Heart right ventricle (tissue), 16 donors: ENCODE data around the gene FAM83B. TPM values are rescaled to one million over a fixed set of nuclear protein-coding genes. Genes with fewer than 3 reads are reported as not detected.

Experiments
- ATAC-seq, 8 donors: fragments of 200-7000 bp; cut with Tn5 transposase; one replicate each; pipeline ENCODE4 v1.9.1; 2020; ENCODE audit warnings: mild to moderate bottlenecking in 8 of 8, moderate library complexity in 8 of 8, moderate number of reproducible peaks in 1 of 8
- DNase-seq, 2 donors: peaks; one replicate each; pipeline ENCODE4 v3.0.0-alpha.2; 2020
- H3K27ac ChIP-seq, 10 donors: fragments of 200-600 bp; sonication (generic) in 2 of 10; one replicate each; pipeline versions ENCODE4 v1.5.0 to v1.8.0; 2020 to 2022; ENCODE audit warnings: mild to moderate bottlenecking in 3 of 10
- H3K27me3 ChIP-seq, 7 donors: fragments of 200-600 bp; one replicate each; pipeline ENCODE4 v1.8.0; 2021 to 2022; ENCODE audit warnings: mild to moderate bottlenecking in 2 of 7
- H3K36me3 ChIP-seq, 9 donors: fragments of 200-600 bp; sonication (generic) in 1 of 9; one replicate each; pipeline versions ENCODE4 v1.5.0 to v1.8.0; 2020 to 2022; ENCODE audit warnings: mild to moderate bottlenecking in 2 of 9
- H3K4me1 ChIP-seq, 9 donors: fragments of 200-600 bp; sonication (generic) in 1 of 9; one replicate each; pipeline versions ENCODE4 v1.5.0 to v1.8.0; 2020 to 2022; ENCODE audit warnings: mild to moderate bottlenecking in 4 of 9
- H3K4me3 ChIP-seq, 10 donors: fragments of 200-600 bp; sonication (generic) in 2 of 10; one replicate each; pipeline versions ENCODE4 v1.5.0 to v1.8.0; 2020 to 2022; ENCODE audit warnings: mild to moderate bottlenecking in 7 of 10, moderate library complexity in 2 of 10
- H3K9me3 ChIP-seq, 11 donors: fragments of 200-600 bp in 10 of 11; sonication (generic) in 2 of 11; one replicate each; pipeline versions ENCODE4 v1.5.0 to v1.8.0; 2013 to 2022; ENCODE audit warnings: mild to moderate bottlenecking in 2 of 11, control low read depth in 1 of 11, moderate library complexity in 1 of 11
- CTCF ChIP-seq, 9 donors: fragments of 200-600 bp; sonication (generic) in 2 of 9; IDR thresholded peaks; one replicate each; pipeline versions ENCODE4 v1.5.0 to v1.8.0; 2021 to 2022; ENCODE audit warnings: antibody characterized with exemption in 9 of 9, mild to moderate bottlenecking in 5 of 9, moderate library complexity in 1 of 9
- WGBS, 2 donors: extraction: QIAGEN DNeasy Blood & Tissue Kit; methylation state at CpG; one replicate each; pipeline ENCODE4 v1.1.7; 2013; ENCODE audit warnings: inconsistent platforms in 1 of 2; 5-methylcytosine and 5-hydroxymethylcytosine counted together
- intact Hi-C, 10 donors: fragments of 100-400 bp; cut with DNase I; formaldehyde crosslinking; loops; one replicate each; pipeline versions ENCODE4 v1.11.1 to v1.14.2; 2022
- polyA plus RNA-seq, 2 donors: library from polyadenylated mRNA; stranded (reverse); fragments of 200-250 nt; gene quantifications; one replicate each; pipeline ENCODE4 v1.2.3, GENCODE V29; 2013
- total RNA-seq, 10 donors: library from RNA; stranded (reverse); fragmentation: NEBNext Ultra II Directional in 3 of 10; extraction: Animal tissue kit (Norgen Biotek cat#: 25700) in 3 of 10; gene quantifications; one replicate each; pipeline versions ENCODE4 v1.2.1 to v1.2.4, GENCODE V29; 2021 to 2023
- donor health status: Arrhythmogenic right ventricular cardiomyopathy.
- donor health status: ischemic (EF 13 %, LVEDD 7.1; RV severe dilation, severe dysfunction).
- donor health status: healthy with polysubstance abuse.
- donor health status: DM: no; HTN: yes; CAD: no.
- donor health status: DM: no; HTN: no; CAD: no.
- donor health status: ischemic (EF 25% LVEDD 6.9; RV normal size, moderate dysfunction).
- donor health status: ischemic (EF 25% LVEDD 5.7; RV mildly dilated, moderate dysfunction).
- donor health status: healthy.
- donor health status: DM: yes; HTN: yes; CAD: no.
- donor health status: Ischemic cardiomyopathy.
- donor health status: ischemic (EF 35%, LVEDD 5.7; RV mildly dilated, moderate dysfunction).
- donor health status: nonischemic (EF 11% LVEDD 7.7; RV severe dilation, severe dysfunction).
- donor health status: DM: yes; HTN: yes; CAD: no.
- donor health status: PGD.
- donor health status: ischemic (EF 29% LVEDD 5.4; RV normal size, mild dysfunction).
- donor health status: nonischemic (EF 23%, LVEDD 6.1; RV moderate dilation, normal function).

FAM83B gene
- total and polyA plus RNA-seq, 12 donors: 0.01 to 7.2 (median 0.28) TPM; not detected in 4

- TF ChIP-seq CTCF (IDR thresholded peaks at IDR 0.05): no peak
- no peak overlapping the region for H3K27ac ChIP-seq
- intact Hi-C loops: no loop called here
- DNase-seq (no peak), ATAC-seq (no peak)
- H3K9me3 ChIP-seq: peaks cover 0 to 41% (median 9%) of the 10 kb centered on the region in 11 donors
- no peaks in the 10 kb centered on the region for H3K4me1 ChIP-seq
- H3K4me3 ChIP-seq: no peak overlapping the region
- H3K27me3 ChIP-seq: no peaks in the 10 kb centered on the region
- no peaks in the 10 kb centered on the region for H3K36me3 ChIP-seq
- WGBS, 2 donors: 88 to 90% methylated on average over 5 of the region's 5 CpGs
These were observed 89.2 kb downstream of the FAM83B start for GRCh38 chr6:54935739-54936138.

GRCh38 chr6:54937371-54937770 is 90.8 kb downstream of the FAM83B start:
- Histone ChIP-seq H3K9me3 (peaks cover 0 to 27% (median 7%) of the 10 kb centered on the region in 11 donors), H3K4me3 (no peak overlapping the region), H3K36me3 (no peaks in the 10 kb centered on the region), H3K4me1 (no peaks in the 10 kb centered on the region), H3K27ac (no peak overlapping the region), H3K27me3 (no peaks in the 10 kb centered on the region)
- DNase-seq (no peak), ATAC-seq (no peak)
- intact Hi-C loops: no loop called here
- WGBS, 2 donors: 84 to 91% methylated on average over 3 of the region's 3 CpGs
- no peak for TF ChIP-seq CTCF (IDR thresholded peaks at IDR 0.05)

GRCh38 chr6:54957698-54958097 is 111.1 kb downstream of the FAM83B start:
- intact Hi-C loops: no loop called here
- no peaks in the 10 kb centered on the region for H3K4me1 ChIP-seq
- peaks cover 0 to 11% (median 0%) of the 10 kb centered on the region in 11 donors for H3K9me3 ChIP-seq
- H3K4me3 ChIP-seq: no peak overlapping the region
- H3K36me3 ChIP-seq: no peaks in the 10 kb centered on the region
- no peak for TF ChIP-seq CTCF (IDR thresholded peaks at IDR 0.05)
- peak overlapping the region in 1 of 10 donors; percentile 48 for H3K27ac ChIP-seq
- ATAC-seq (peak in 3 of 8 donors; percentile 44 to 89 (median 69)), DNase-seq (no peak)
- no peaks in the 10 kb centered on the region for H3K27me3 ChIP-seq

GRCh38 chr6:54958446-54958845 is 111.9 kb downstream of the FAM83B start:
- TF ChIP-seq CTCF (IDR thresholded peaks at IDR 0.05): no peak
- intact Hi-C loops: no loop called here
- Histone ChIP-seq H3K27me3 (no peaks in the 10 kb centered on the region), H3K36me3 (no peaks in the 10 kb centered on the region), H3K4me3 (no peak overlapping the region), H3K4me1 (no peaks in the 10 kb centered on the region), H3K9me3 (peaks cover 0 to 11% (median 0%) of the 10 kb centered on the region in 11 donors), H3K27ac (peak overlapping the region in 1 of 10 donors; percentile 48)
- ATAC-seq (peak in 3 of 8 donors; percentile 68 to 97 (median 81)), DNase-seq (no peak)
- WGBS, 2 donors: 39 to 48% methylated on average over 3 of the region's 3 CpGs
